Stomach (tissue), 9 donors: ENCODE measurements around the gene PSD4. TPM values are rescaled to one million over a fixed set of nuclear protein-coding genes. Genes with fewer than 3 reads are reported as not detected.

Experiments used
- DNase-seq, 2 donors: peaks; one replicate each; pipeline versions ENCODE4 v3.0.0 to v3.0.0-alpha.2; 2013 to 2019
- H3K27ac ChIP-seq, 5 donors: fragments of 200-600 bp in 4 of 5; sonication (generic) in 4 of 5; one replicate each; pipeline ENCODE4 v1.5.1; 2013 to 2019; ENCODE audit warnings: mild to moderate bottlenecking in 1 of 5, moderate library complexity in 1 of 5
- H3K27me3 ChIP-seq, 3 donors: fragments of 200-600 bp; sonication (generic); one replicate each; pipeline ENCODE4 v1.5.1; 2017 to 2019; ENCODE audit warnings: mixed run types in 1 of 3
- H3K36me3 ChIP-seq, 4 donors: fragments of 200-600 bp; sonication (generic); 1 replicate in 3 of 4; 2 replicates in 1 of 4; pipeline ENCODE4 v1.5.1; 2016 to 2019
- H3K4me1 ChIP-seq, 4 donors: fragments of 200-600 bp; sonication (generic); one replicate each; pipeline ENCODE4 v1.5.1; 2016 to 2019
- H3K4me3 ChIP-seq, 4 donors: fragments of 200-600 bp; sonication (generic) in 3 of 4; one replicate each; pipeline ENCODE4 v1.5.1; 2016 to 2019; ENCODE audit warnings: mild to moderate bottlenecking in 1 of 4
- H3K9me3 ChIP-seq, 4 donors: fragments of 200-600 bp; sonication (generic); one replicate each; pipeline ENCODE4 v1.5.1; 2016 to 2019
- EP300 ChIP-seq: sonication (generic); formaldehyde crosslinking; IDR thresholded peaks from one replicate; pipeline ENCODE4 v1.6.1; 2017; ENCODE audit warnings: antibody characterized with exemption
- POLR2A ChIP-seq, 4 donors: fragments of 450-650 bp; IDR thresholded peaks; one replicate each; pipeline ENCODE4 v1.6.1; 2016; ENCODE audit warnings: antibody characterized with exemption in 4 of 4, control low read depth in 2 of 4, mild to moderate bottlenecking in 1 of 4, moderate library complexity in 1 of 4
- POLR2AphosphoS5 ChIP-seq, 3 donors: sonication (generic); formaldehyde crosslinking; IDR thresholded peaks; one replicate each; pipeline ENCODE4 v1.6.1; 2016; ENCODE audit warnings: antibody characterized with exemption in 3 of 3
- WGBS, 5 donors: extraction: QIAGEN DNeasy Blood & Tissue Kit in 3 of 5; methylation state at CpG; one replicate each; pipeline versions ENCODE4 v1.1.5 to v1.1.7; 2013 to 2018; 5-methylcytosine and 5-hydroxymethylcytosine counted together
- intact Hi-C: fragments of 100-400 bp; cut with DNase I; formaldehyde crosslinking; loops from one replicate; pipeline ENCODE4 v1.15.1; 2023; ENCODE audit warnings: low total_unique reads
- polyA plus RNA-seq, 3 donors: library from polyadenylated mRNA; stranded (reverse); fragments of 200-250 nt; gene quantifications; one replicate each; pipeline ENCODE4 v1.2.3, GENCODE V29; 2013
- total RNA-seq, 5 donors: library from RNA; depleted of rRNA; stranded (reverse); fragments of >200 nt; gene quantifications; one replicate each; pipeline versions ENCODE4 v1.1.0 to v1.2.3, GENCODE V29; 2014 to 2016
- TF ChIP-seq, protein P1 (sequence below), 7 experiments: fragments of 450-650 bp in 4 of 7; fragments of 200-600 bp in 3 of 7; sonication (generic) in 3 of 7; IDR thresholded peaks; one replicate each; pipeline ENCODE4 v1.5.1; 2016 to 2019; ENCODE audit warnings: antibody characterized with exemption in 7 of 7, control low read depth in 2 of 7, mild to moderate bottlenecking in 1 of 7
- donor health status: healthy with polysubstance abuse.
- donor health status: Bipolar disorder and iron deficiency.
- donor health status: healthy.

PSD4 gene
- total and polyA plus RNA-seq, 8 donors, result 19.9 to 146 (median 36.4) TPM

DNA sequence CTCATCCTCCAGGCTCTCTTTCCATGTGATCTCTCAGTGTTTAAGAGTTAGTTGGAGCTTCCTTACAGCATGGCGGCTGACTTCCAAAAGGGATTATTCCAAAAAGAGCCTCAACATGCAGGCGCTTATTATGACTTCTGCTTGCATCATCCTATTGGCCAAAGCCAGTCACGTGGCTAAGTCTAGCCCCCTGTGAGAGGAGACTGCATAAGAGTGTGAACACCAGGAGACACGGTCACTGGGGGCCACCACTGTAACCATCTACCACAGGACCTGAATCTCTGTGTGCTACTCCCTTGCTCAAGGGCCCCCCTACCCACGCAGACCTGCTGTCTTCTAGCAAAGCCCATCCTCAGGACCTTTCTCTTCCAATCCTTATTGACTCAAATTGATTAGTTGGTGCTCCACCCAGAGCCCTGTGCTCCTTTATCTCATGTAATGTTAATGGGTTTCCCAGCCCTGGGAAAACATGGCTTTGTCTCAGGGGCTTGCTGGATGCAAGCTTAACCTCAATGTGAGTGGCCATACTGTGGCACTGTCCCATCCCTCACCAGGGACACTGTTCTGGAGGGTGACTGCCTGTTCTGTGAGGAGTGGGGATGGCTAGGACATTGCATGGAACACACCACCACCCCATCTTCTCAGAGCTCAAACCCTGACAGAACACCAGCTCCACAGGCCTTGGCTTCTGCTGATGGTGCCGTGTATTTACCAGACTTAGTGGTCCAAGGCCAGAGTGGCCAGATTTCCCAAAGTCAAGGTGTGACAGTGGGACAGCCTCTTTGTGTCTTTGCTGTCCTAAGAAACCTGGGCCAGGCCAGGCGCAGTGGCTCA is 42.2 kb upstream of the PSD4 start:
- TF ChIP-seq, protein P1, sequence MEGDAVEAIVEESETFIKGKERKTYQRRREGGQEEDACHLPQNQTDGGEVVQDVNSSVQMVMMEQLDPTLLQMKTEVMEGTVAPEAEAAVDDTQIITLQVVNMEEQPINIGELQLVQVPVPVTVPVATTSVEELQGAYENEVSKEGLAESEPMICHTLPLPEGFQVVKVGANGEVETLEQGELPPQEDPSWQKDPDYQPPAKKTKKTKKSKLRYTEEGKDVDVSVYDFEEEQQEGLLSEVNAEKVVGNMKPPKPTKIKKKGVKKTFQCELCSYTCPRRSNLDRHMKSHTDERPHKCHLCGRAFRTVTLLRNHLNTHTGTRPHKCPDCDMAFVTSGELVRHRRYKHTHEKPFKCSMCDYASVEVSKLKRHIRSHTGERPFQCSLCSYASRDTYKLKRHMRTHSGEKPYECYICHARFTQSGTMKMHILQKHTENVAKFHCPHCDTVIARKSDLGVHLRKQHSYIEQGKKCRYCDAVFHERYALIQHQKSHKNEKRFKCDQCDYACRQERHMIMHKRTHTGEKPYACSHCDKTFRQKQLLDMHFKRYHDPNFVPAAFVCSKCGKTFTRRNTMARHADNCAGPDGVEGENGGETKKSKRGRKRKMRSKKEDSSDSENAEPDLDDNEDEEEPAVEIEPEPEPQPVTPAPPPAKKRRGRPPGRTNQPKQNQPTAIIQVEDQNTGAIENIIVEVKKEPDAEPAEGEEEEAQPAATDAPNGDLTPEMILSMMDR (IDR thresholded peaks at IDR 0.05), result no peak

DNA sequence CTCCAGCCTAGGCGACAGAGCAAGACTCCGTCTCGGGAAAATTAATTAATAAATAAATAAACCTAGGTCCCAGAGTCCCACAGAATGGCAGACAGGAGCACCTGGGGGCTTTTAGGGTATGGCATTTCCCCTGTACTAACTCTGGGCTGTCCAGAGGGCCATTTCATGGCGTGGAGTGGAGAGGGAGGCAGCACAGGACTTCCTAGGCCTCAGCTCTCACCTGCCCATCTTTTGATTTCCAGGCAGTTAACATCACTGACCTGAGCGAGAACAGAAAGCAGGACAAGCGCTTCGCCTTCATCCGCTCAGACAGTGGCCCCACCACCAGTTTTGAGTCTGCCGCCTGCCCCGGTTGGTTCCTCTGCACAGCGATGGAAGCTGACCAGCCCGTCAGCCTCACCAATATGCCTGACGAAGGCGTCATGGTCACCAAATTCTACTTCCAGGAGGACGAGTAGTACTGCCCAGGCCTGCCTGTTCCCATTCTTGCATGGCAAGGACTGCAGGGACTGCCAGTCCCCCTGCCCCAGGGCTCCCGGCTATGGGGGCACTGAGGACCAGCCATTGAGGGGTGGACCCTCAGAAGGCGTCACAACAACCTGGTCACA is 41.3 kb upstream of the PSD4 start:
- intact Hi-C loops, result loop anchor here (10.0 kb wide), 1 partner anchor 242 kb away; no protein-coding TSS in a partner anchor
- peaks cover 0 to 42% (median 5%) of the 10 kb centered on the region in 4 donors for H3K36me3 ChIP-seq
- no peaks in the 10 kb centered on the region for H3K4me1 ChIP-seq
- H3K27me3 ChIP-seq, result no peaks in the 10 kb centered on the region
- TF ChIP-seq, protein P1 (IDR thresholded peaks at IDR 0.05), result no peak
- no peak for TF ChIP-seq EP300
- TF ChIP-seq POLR2AphosphoS5 (IDR thresholded peaks at IDR 0.05), result no peak
- TF ChIP-seq POLR2A (IDR thresholded peaks at IDR 0.05), result no peak
- no peaks in the 10 kb centered on the region for H3K9me3 ChIP-seq
- H3K27ac ChIP-seq, result no peak overlapping the region
- no peak overlapping the region for H3K4me3 ChIP-seq
- no peak for DNase-seq
- WGBS, 5 donors, result 92 to 93% (median 93%) methylated on average over 16 to 17 of the region's 17 CpGs

More for the DNA sequence above, 42.2 kb upstream of the PSD4 start:
- intact Hi-C loops, result loop anchor here (10.0 kb wide), 1 partner anchor 243 kb away; no protein-coding TSS in a partner anchor
- H3K27ac ChIP-seq, result no peak overlapping the region
- no peaks in the 10 kb centered on the region for H3K27me3 ChIP-seq
- peaks cover 0 to 42% (median 5%) of the 10 kb centered on the region in 4 donors for H3K36me3 ChIP-seq
- no peak overlapping the region for H3K4me3 ChIP-seq
- H3K9me3 ChIP-seq, result no peaks in the 10 kb centered on the region
- no peaks in the 10 kb centered on the region for H3K4me1 ChIP-seq
- 78 to 89% (median 85%) methylated on average over 7 of the region's 7 CpGs for WGBS, 5 donors
- DNase-seq, result no peak

DNA sequence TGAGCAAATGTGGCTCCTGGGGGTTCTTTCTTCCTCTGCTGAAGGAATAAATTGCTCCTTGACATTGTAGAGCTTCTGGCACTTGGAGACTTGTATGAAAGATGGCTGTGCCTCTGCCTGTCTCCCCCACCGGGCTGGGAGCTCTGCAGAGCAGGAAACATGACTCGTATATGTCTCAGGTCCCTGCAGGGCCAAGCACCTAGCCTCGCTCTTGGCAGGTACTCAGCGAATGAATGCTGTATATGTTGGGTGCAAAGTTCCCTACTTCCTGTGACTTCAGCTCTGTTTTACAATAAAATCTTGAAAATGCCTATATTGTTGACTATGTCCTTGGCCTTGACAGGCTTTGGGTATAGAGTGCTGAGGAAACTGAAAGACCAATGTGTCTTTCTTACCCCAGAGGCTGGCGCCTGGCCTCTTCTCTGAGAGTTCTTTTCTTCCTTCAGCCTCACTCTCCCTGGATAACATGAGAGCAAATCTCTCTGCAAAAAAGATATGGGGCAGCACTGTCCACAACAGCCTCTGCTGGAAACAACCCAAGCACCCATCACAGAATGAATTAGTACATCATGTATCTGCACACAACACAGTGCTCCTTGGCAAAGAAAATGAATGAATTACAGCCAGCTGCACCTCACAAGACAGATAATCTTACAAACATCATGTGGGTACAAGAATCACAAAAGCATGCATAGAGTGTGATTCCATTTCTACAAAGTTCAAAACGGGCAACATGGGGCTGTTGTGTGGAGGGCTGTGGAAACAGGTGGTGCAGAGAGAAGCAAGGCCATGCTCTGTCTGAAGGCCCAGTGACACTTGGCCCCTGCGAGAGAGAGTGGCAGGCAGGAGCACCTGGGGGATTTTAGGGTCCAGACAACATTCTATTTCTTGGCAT is 39.8 kb upstream of the PSD4 start:
- no peak overlapping the region for H3K4me3 ChIP-seq
- WGBS, 5 donors, result 69 to 77% (median 74%) methylated on average over 7 of the region's 7 CpGs
- intact Hi-C loops, result loop anchor here (10.0 kb wide), 1 partner anchor 241 kb away; no protein-coding TSS in a partner anchor
- no peak for DNase-seq
- no peak for TF ChIP-seq POLR2A (IDR thresholded peaks at IDR 0.05)
- TF ChIP-seq, protein P1 (IDR thresholded peaks at IDR 0.05), result no peak
- no peak for TF ChIP-seq POLR2AphosphoS5 (IDR thresholded peaks at IDR 0.05)
- no peak for TF ChIP-seq EP300
- H3K36me3 ChIP-seq, result peaks cover 0 to 42% (median 5%) of the 10 kb centered on the region in 4 donors
- no peaks in the 10 kb centered on the region for H3K27me3 ChIP-seq
- no peaks in the 10 kb centered on the region for H3K9me3 ChIP-seq
- H3K27ac ChIP-seq, result no peak overlapping the region
- peaks cover 0 to 9% (median 6%) of the 10 kb centered on the region in 4 donors for H3K4me1 ChIP-seq

DNA sequence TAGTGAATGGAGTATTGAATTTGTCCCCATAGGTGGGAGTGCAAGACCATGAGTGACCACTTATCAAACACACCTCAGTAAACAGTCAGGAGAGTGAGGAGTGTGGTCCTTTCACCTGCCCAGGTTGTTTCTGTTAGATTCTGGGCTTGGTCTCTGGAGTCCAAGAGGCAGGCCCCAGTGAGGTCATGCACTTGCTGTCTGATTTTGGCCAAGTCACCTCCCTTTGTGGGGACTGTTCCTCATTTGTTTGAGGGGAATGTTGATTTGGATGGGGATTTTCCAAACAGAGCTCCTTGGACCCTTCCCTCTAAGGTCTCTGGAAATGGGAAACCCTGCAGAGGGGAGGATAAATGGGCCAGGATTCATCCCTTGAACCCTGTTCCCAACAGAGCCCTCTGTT is 39.1 kb upstream of the PSD4 start:
- H3K27me3 ChIP-seq, result no peaks in the 10 kb centered on the region
- H3K9me3 ChIP-seq, result no peaks in the 10 kb centered on the region
- H3K4me3 ChIP-seq, result no peak overlapping the region
- TF ChIP-seq POLR2A (IDR thresholded peaks at IDR 0.05) (no peak), POLR2AphosphoS5 (IDR thresholded peaks at IDR 0.05) (no peak), EP300 (no peak)
- TF ChIP-seq, protein P1 (IDR thresholded peaks at IDR 0.05), result no peak
- DNase-seq, result no peak
- no peak overlapping the region for H3K27ac ChIP-seq
- peaks cover 0 to 35% (median 5%) of the 10 kb centered on the region in 4 donors for H3K36me3 ChIP-seq
- H3K4me1 ChIP-seq, result peaks cover 0 to 11% (median 7%) of the 10 kb centered on the region in 4 donors
- intact Hi-C loops, result loop anchor here (5.0 to 10.0 kb wide), 2 partner anchors 68 to 240 kb away; no protein-coding TSS in a partner anchor
